GM23338 (cell line): Measurements from ENCODE around the gene TSACC.

Experiments used
- CREB1 ChIP-seq: fragments of 250-450 bp; sonication (Bioruptor Pico); IDR thresholded peaks from 2 replicates; pipeline ENCODE4 v1.5.0; 2020; ENCODE audit warnings: low read depth, mild to moderate bottlenecking, moderate library complexity
- CTCF ChIP-seq, 2 experiments: fragments of 200-600 bp in 1 of 2; sonication (generic) in 1 of 2; conservative IDR thresholded peaks; 2 replicates each; pipeline versions ENCODE4 v1.5.1 to v1.6.1; 2016 to 2017; ENCODE audit warnings: antibody characterized with exemption in 2 of 2, low read depth in 2 of 2, mild to moderate bottlenecking in 2 of 2, moderate library complexity in 1 of 2
- JUNB ChIP-seq: IDR thresholded peaks from one replicate; pipeline ENCODE4 v1.6.1; 2016; ENCODE audit warnings: antibody characterized with exemption; ENCODE audit not compliant: unreplicated experiment

- no peak for TF ChIP-seq JUNB
- no peak for TF ChIP-seq CTCF (conservative IDR thresholded peaks at IDR 0.05; ENCODE audit: low read depth in 2 of 2)
- no peak for TF ChIP-seq CREB1 (CRISPR knock-in tag)
Measured at GRCh38 chr1:156368889-156369684, 30.8 kb downstream of the TSACC start, which contains the start of gene RHBG.
